HG02642 (cell line): Measurements from ENCODE around the gene CPT1B.
"Not testable (repeated sequence)": the region's sequence is repeated elsewhere in the genome, so short reads cannot be mapped to it uniquely, and the experiment has no call there.

Experiments
- ATAC-seq: cut with Tn5 transposase; IDR thresholded peaks from one replicate; pipeline ENCODE4 v1.9.1; 2021; ENCODE audit warnings: mild to moderate bottlenecking; ENCODE audit not compliant: unreplicated experiment, poor library complexity

The CPT1B gene

GRCh38 chr22:50520826-50521453 is 57.3 kb downstream of the CPT1B start:
- ATAC-seq, result no peak

GRCh38 chr22:50520184-50520583 is 58.0 kb downstream of the CPT1B start:
- not testable (repeated sequence) for ATAC-seq

GRCh38 chr22:50519151-50519550 is 59.1 kb downstream of the CPT1B start:
- no peak for ATAC-seq
